Transverse colon (tissue), 3 donors: ENCODE data around the gene RAC2.

Experiments
- CTCF ChIP-seq, 5 experiments: fragments of 200-600 bp in 3 of 5; fragments of 450-650 bp in 2 of 5; sonication (generic) in 3 of 5; IDR thresholded peaks; 1 replicate in 2 of 5; 2 replicates in 3 of 5; pipeline ENCODE4 v1.5.1; 2016 to 2017; ENCODE audit warnings: antibody characterized with exemption in 5 of 5, inconsistent platforms in 3 of 5, mild to moderate bottlenecking in 2 of 5, moderate library complexity in 1 of 5
- POLR2A ChIP-seq: fragments of 450-650 bp; IDR thresholded peaks from one replicate; pipeline ENCODE4 v1.6.1; 2016; ENCODE audit warnings: antibody characterized with exemption, mild to moderate bottlenecking, moderate library complexity

- TF ChIP-seq POLR2A (no peak), CTCF (IDR thresholded peaks at IDR 0.05) (no peak)
Measured at GRCh38 chr22:37184816-37185541, 59.1 kb downstream of the RAC2 start.
